Loucy (cell line): Measurements from ENCODE around the gene PAGE4.

ENCODE experiments used
- EZH2phosphoT487 ChIP-seq: fragments of 200-600 bp; IDR thresholded peaks from 2 replicates; pipeline ENCODE4 v1.6.1; 2018; ENCODE audit warnings: antibody characterized with exemption, mild to moderate bottlenecking, moderate library complexity, borderline replicate concordance
- TF ChIP-seq, protein P1 (sequence below): fragments of 200-600 bp; sonication (generic); conservative IDR thresholded peaks from 2 replicates; pipeline ENCODE4 v1.5.1; 2014; ENCODE audit warnings: mild to moderate bottlenecking, antibody characterized with exemption, low read length

DNA sequence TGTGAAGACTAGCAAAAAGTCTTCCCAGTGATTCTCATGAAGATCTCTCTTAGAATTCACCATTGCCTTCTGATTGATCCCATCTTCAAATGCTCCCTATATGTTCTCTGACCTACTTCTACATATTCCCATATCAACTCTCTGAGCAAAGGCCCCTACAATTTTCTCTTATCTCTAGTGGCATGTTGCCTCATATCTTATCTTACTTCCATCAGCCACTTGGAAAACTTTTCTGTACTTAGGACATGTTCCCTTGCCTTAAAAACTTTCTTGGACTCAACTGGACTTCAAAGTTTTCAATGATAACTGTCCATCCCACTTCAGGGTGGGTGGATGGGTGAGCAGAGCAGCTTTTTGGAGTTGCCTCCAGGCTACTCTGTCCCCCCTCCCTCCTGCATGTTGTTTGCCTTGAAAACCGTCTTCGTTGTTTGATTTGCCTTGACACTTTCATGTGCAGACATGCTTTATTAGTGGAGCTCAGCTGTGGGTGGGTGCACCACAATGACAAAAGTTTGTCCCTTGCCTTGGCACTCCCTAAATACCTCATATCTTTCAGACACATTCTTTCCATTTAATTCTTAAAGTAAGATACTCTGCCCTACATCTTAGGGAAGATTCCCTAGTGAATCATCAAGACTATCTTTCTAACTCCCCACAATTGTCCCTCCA lies 31.9 kb downstream of the PAGE4 start:
- TF ChIP-seq, protein P1, sequence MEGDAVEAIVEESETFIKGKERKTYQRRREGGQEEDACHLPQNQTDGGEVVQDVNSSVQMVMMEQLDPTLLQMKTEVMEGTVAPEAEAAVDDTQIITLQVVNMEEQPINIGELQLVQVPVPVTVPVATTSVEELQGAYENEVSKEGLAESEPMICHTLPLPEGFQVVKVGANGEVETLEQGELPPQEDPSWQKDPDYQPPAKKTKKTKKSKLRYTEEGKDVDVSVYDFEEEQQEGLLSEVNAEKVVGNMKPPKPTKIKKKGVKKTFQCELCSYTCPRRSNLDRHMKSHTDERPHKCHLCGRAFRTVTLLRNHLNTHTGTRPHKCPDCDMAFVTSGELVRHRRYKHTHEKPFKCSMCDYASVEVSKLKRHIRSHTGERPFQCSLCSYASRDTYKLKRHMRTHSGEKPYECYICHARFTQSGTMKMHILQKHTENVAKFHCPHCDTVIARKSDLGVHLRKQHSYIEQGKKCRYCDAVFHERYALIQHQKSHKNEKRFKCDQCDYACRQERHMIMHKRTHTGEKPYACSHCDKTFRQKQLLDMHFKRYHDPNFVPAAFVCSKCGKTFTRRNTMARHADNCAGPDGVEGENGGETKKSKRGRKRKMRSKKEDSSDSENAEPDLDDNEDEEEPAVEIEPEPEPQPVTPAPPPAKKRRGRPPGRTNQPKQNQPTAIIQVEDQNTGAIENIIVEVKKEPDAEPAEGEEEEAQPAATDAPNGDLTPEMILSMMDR, result no peak
- TF ChIP-seq EZH2phosphoT487, result no peak
